Hematopoietic multipotent progenitor cell (in vitro differentiated cells): ENCODE results near the gene ATP2C1. TPM values are rescaled to one million over a fixed set of nuclear protein-coding genes. Genes with fewer than 3 reads are reported as not detected.

Experiments
- DNase-seq, 3 donors: peaks; one replicate each; pipeline ENCODE4 v3.0.0-alpha.2; 2011 to 2015; ENCODE audit warnings: low read depth in 2 of 3, low spot score in 2 of 3
- small RNA-seq: library from RNA; depleted of rRNA; stranded (forward); fragments of <200 nt; gene quantifications from one replicate; pipeline ENCODE3, GENCODE V24; 2012
- total RNA-seq: library from RNA; depleted of rRNA; stranded (reverse); fragments of >200 nt; gene quantifications from one replicate; pipeline ENCODE4 v1.2.3, GENCODE V29; 2012

ATP2C1 gene
- total RNA-seq, 1 donor, result 68.9 TPM

- DNase-seq, result no peak
Measured at GRCh38 chr3:131036200-131036816, 142.4 kb downstream of the ATP2C1 start.

- no peak for DNase-seq
Measured at GRCh38 chr3:131036986-131037385, 143.1 kb downstream of the ATP2C1 start.

GRCh38 chr3:131038326-131038725 is 144.4 kb downstream of the ATP2C1 start:
- no peak for DNase-seq

GRCh38 chr3:131042271-131042985 is 148.5 kb downstream of the ATP2C1 start:
- peak in 1 of 3 donors; percentile 28 for DNase-seq

- no peak for DNase-seq
Measured at GRCh38 chr3:131047582-131047981, 153.7 kb downstream of the ATP2C1 start.

GRCh38 chr3:131048030-131048429 is 154.1 kb downstream of the ATP2C1 start:
- no peak for DNase-seq

GRCh38 chr3:131050001-131050400 is 156.1 kb downstream of the ATP2C1 start:
- DNase-seq, result no peak

GRCh38 chr3:131053043-131053859 is 159.4 kb downstream of the ATP2C1 start:
- no peak for DNase-seq

Small RNA genes within 50 kb of the gene (small RNA-seq; reads per million reads assigned to genes)
- not detected for gene RF00019

Other genes starting within 250 kb of the ATP2C1 start
- gene PIK3R4, start 147.3 kb upstream of the ATP2C1 start, total RNA-seq, result 27.7 TPM
- 9.7 TPM for gene ASTE1, start 132.7 kb downstream of the ATP2C1 start, total RNA-seq
- 2.2 TPM for gene NEK11, start 132.8 kb downstream of the ATP2C1 start, total RNA-seq